Activated T-cell treated with anti-CD3 and anti-CD28 coated beads for 1 hour (primary cell): ENCODE data around the gene RASGRP2.
A peak's percentile ranks its signal among the peaks of the same experiment; 100 is the strongest.

Source experiments
- DNase-seq: peaks from one replicate; pipeline ENCODE4 v3.0.0-alpha.2; 2020; ENCODE audit warnings: low read depth

Gene RASGRP2

DNA sequence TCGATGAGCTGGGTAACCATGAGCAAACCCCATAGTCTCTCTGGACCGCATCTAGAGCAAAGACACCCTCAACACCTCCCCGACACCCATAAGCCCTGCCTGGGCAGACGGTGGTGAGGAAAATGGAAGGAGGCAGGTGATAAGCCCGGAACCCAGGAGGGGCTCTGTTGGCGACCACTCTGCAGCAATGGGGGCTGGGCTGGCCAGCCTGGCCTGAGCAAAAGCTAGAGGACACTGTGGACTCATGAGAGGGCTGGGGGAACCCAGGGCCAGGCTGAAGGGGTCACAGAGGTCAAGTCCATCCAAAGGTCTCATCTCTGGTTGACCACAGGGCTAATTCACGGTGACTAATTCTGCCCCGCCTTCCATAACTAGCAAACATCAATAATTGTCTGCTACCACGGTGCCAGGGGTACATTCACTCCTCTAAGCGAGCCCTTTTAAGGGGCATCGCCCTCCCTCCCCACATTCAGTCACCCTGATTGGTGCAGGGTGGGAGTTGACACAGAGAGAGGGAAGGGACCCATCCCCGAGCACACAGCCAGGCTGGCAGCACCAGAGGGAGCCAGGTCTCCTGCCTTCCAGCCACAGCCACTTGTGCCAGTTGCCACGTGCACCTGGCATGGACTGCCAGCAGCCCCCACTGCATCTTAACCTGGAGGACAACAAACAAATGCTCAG is 11.9 kb upstream of the RASGRP2 start:
- DNase-seq, result no peak

DNA sequence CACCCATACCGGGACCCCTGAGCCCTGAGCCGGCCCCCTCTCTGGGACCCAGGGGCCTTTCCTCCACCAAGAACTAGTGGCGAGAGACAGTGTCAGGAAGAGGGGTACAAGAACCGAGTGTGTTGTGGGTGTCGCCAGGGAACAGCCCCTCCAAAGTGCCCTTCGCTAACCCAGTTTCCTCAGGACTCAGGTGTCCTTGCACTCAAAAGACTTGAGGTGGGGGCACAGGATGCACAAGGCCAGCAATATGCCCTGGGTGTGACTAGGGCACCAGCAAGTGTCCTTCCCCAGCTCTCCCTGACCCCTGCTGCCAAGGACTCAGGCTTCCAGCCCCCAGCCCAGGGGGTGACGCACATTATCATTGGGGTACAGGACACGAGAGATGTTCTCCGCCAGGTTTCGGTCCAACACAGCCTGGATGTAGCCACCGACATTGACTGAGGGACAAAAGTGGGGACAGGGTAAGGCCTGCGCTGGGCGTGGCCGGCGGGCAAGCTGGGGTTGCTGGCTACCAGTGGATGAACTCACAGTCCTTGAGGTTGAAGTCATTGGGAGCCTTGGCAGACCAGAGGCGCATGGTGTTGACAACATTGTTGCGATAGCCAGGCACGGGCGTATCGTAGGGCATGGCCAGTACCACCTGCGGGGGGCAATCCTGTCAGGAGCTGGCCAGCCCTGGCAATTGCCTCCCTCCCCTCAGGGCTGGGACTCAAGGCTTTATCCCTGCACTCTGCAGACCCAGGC is 11.1 kb upstream of the RASGRP2 start:
- no peak for DNase-seq

DNA sequence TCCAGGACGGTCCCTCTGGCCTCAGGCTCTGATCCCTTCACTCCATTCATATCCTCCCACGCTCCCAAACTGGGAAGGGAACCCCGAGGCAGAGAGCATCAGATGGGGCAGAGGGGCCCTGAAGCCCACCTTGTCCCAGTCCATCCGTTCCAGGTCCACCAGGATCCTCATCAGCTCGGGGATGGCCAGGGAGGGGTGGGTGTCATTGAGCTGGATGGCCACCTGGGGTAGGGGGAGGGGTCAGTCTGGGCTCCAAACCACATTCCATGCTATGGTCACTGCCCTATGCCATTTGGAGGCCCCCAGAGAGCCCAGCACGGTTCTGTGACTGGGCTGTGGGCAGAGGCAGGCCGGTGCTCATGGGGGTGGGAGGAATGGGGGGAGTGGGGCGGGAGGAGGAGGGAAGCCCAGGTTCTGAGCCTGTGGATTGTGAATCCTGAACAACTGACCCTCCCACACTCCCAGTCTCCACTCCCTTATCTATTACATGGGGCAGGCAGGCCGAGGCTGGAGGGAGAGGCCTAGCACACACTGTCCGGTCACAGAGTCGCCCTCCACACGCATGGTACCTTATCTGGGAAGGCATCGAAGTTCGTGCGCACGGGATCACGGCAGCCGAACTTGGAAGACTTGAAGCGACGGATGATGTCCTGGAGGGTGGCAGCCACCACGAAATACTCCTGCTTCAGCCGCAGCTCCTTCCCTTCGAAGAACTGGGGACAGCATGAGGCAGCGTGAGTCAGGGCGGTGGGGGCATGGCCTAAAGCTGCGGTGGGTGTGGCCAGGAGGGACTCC is 10.4 kb upstream of the RASGRP2 start:
- DNase-seq, result no peak

DNA sequence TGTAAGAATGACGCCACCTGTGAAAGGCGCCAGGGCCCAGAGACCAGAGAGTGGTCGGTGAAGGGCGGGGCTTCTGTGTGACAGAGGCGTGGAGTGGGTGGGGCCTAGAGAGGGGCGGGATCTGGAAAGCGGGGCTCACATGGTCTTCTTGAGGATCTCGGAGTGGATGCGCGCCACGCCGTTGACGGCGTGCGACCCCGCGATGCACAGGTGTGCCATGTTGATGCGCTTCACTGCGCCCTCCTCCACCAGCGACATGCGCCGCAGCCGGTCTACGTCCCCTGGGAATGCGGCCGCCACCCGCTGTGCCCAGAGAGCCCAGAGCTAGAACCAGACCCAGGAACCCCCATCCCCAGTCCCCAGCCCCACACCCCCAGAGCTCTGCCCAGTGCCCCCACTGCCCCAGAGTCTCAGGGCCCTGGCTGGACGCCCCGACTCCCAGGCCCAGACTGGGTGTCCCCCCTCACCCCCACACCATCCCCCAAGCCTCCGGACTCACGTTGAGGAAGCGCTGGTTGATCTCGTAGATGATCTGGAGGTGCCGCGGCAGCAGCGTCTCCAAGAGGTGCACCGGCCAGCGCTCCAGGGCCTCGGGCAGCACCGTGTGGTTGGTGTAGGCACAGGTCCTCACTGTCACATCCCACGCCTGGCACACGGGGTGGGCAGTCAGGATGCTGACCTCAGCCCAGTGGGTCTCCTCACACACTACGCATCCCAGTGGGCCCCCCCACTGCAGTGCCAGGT is 9.6 kb upstream of the RASGRP2 start:
- DNase-seq, result no peak

DNA sequence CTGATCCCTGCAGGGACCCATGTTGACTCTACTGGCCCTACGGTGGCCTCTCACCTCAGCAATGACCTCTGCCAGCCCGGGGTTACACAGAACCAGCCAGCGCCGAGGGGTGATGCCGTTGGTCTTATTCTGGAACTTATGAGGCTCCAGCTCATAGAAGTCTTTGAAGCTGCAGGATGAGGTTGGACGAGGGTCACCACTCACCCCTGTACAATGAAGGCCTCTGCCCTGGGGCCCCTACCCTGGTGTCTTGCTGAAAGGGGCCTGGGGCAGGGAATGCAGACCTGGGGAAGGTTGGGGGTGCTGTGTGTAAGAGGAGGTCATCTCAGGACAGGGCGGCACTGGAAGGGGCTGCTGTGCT is 9.1 kb upstream of the RASGRP2 start:
- DNase-seq, result no peak

DNA sequence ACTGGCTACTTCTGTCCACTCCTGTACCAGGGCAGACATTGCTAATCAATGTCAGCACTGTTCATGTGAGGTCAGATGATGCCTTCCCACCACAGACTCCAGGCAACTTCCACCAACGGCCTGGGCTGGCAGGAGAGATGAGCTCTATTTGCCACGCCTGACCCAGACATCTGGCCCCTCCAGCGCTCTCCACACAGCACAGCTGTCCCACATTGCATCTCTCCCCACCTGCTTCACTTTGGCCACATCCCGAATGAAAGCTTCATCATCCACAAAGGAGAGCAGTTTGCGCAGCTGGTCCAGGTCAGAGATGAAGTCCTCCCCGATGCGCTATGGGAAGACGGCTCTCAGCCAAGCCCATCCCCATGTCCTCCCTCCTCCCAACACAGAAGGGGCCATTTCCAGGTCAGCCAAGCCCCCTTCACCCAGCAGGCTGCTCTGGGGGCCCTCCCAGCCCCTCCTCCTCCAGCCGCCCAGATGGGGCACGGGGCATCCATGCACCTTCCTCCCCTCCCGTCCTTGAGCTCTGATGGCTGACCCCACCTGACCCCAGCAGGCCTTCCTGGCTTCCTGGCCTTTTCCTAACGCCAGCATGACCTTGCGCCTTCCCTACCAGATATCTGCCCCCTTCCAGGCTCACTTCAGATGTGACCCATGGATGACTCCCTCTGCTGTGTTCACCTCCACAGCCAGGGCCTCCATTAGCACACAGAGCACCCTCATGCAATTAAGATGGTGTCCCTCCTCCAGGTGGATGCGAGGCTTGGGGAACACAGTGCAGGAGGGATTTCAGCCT is 8.4 kb upstream of the RASGRP2 start:
- DNase-seq, result no peak

DNA sequence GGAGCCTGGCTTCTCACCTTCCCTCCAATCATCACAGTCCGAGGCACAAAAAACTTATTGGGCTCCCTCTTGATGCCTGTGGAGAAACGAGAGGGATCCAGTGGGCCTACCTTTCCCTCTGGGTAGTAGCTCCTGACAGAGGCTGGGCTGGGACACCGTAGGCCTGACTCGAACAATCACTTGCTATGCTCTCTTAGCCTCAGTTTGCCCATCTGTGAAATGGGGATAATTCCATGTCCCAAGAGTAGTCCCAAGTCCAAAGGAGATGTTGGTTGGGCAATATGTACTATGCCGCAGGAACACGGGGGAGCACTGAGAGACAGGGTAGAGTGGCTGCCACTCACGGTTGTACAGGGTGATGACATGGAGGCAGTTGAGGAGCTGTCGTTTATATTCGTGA is 7.6 kb upstream of the RASGRP2 start:
- no peak for DNase-seq

DNA sequence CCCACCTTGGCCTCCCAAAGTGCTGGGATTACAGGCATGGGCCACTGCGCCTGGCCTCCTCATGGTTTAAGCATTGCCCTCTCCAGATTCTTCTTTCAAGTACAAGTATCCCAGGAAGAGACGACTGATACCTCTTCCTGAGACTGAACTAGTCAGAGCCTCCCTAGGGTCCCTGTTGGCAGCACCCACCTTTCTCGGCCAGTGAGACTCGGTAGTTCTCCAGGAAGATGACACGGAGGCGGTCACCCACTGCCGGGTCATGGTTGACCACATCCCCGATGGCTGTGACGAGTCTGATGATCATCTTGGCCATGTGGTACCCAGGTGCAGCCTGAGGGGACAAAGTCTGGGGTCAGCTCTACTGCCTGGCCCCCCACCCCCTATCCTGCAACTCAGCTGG is 7.2 kb upstream of the RASGRP2 start:
- DNase-seq, result no peak

DNA sequence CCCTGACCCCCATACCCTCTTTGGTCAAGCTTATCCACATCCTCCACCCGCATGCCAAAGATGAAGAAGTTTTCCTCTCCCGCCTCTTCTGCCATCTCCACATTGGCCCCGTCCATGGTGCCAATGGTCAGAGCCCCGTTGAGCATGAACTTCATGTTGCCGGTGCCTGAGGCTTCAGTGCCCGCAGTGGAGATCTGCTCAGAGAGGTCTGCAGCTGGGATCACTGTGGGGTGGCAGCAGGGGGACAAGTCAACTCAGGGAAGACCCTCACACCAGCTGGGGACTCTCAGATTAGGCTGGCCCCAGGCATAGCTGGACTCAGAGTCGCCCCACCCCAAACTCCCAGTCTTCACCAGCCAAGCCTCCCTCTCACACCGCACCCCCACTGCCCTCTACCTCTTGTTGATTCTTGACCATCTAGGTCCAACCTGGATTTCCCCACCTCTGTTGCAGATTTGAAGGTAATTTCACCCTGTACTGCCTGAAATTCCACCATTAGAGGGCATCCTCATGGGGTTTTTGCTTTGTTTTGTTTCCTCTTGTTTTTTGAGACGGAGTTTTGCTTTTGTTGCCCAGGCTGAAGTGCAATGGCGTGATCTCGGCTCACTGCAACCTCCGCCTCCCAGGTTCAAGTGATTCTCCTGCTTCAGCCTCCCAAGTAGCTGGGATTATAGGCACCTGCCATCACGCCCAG is 6.6 kb upstream of the RASGRP2 start:
- DNase-seq, result no peak

DNA sequence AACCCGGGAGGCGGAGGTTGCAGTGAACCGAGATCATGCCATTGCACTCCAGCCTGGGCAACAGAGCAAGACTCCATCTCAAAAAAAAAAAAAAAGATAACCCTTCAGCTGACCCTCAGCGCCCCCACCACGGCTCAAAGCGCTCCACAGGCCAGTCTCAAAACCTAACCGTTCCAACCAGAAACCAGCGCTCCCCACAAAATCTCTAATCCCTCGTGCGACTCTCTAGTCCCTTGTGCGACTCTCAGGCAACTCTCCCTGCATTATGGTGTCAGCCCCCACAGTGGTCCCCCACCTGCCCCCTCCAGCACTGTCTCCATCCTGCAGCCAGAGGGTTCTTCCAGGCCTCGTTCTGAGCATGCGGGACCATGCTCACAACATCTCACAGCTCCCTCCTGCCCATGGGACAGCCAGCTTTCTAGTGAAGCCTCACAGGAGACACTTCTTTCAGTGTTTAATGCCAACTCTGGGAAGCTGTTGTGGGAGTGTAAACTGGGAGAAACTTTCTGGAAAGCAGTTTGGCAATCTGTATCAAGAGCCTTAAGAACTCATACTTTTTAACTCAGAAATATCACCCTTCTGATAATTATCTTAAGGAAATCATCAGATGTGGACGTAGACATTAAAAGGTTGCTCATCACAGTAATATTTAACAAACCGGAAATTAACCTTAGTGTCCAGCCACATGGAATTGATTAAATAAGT is 4.2 kb upstream of the RASGRP2 start:
- DNase-seq, result no peak

DNA sequence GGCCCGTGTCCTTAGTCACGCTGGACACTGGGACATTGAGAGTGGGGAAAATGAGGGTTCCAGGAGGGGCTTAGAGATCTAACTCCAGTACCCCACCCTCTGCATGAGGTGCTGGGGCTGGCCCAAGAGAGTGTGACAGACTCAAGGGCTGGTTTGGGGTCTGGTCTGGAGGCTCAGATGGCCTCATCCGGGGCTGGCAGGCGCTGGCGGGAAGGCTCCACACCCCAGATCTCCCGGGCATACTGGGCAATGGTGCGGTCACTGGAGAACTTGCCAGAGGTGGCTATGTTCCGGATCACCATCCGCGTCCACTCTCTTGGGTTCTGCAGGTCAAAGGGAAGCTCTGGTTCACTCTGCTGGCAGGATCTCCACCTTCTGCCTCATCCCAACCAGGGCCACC is 2.5 kb upstream of the RASGRP2 start:
- DNase-seq, result no peak

DNA sequence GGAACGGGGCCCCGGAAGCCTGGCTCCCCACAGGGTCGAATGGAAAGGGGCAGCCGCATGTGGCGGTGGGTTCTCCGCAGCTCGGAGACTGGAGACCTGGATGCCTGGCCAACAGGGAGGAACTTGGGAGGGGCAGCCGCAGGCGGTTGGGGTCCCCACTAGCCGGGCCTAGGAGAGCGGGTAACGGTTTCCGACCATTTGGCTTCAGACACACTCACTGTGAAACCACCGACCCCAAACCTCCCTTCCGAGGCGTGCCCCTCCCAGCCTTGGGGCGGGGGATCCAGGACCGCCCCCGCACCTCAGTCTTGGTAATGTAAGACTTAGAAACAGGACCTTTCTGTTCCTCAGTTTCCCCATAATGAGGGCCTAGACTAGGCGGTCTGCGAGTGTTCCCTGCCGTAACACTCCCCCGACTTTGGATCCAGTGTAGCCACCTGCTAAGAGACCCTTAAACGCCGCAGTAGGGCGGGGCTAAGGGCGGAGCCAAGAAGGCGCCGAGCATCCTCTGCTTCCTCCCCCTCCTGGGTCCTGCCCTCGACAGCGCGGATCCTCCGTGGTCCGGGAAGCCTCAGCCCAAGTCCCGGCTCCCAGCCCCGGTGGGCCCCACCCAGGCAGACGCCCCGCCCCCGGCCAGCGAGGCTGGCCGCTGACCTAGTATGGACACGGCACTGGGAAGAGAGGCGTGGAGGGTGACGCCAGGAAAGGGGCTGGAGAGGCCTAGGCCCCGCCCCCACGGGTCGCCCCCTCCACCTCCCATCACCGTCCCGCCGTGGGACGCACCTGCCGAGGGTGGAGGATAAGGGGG is 1.8 kb upstream of the RASGRP2 start:
- peak; percentile 73 for DNase-seq

DNA sequence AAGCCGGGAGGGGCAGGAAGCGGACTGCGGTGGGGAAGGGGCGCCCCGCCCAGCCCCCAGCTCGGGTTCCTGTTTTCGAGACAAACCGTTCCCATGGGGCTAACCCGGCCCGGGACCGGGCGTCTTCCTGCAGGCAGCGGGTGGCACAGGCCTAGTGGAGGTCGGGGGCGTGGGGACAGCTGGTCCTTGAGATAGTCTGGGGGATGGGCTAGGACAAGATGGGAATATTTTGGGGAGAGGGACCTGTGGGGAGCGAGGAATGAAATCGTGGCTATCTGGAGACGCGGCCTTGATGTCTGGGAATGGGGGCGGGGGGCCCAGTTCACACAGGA is 1.2 kb upstream of the RASGRP2 start:
- peak; percentile 76 for DNase-seq

DNA sequence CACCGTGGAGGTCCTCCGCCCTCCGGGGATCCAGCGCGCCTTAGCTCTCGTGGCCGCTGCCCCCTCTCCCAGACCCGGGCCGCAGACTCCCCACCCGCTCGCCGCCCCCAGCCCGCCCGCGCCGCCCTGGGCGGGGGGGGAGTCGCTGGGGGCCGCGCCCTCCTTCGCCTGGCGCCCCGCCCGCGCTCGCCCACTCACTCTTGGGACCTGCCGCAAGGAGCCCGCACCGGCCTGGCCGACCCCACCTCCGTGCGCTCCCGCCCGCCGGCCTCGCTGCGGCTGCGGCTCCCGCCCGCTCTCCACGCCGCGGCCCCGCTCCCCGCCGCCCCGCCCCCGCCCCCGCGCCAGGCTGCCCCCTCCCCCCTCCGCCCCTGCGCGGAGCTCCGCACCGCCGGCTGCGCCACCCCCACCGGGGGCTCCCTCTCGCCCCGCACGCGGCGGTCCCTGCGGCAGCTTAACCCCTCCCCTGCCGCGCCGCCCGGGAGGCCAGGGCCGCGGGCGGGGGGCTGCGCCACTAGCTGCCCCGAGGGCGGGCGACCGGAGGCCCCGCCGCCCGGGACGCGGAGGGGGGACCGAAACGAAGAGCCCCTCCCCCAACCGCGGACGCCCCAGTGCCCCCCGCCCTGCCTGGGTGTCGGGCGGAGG is 724 bp upstream of the RASGRP2 start:
- no peak for DNase-seq

DNA sequence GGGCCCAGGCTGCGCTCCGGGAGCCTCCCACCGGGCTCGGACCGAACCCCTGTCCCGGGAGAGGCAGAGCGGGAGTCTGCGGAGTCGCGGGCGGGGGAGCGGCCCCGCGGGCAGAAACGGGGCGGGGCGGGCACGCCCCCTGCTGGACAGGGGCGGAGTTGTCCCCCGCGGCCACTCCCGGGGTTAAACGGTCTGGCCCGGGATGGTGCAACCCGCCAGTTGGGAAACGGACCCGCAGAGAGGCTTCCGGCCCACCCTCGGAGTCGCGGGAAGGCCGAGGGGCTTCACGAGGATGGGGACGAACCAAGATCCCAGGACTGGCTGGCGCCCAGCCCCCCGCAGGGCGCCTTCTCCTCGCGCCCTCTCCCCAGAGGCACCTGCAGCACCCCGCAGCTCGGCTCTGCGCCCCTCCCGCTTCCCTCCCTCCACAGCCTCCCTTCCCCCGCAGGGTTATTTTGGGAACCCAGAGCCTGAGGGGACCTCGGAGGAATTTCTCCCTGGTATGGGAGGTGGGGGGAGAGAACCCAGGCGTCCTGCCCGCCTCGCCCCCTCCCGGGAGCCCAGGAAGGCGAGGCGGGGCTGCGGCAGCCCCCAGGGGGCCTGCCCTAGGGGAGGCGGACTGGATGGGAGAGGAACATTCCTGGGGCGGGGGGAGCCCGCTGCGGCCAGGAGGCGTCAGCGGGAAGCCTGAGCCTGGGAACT is 902 bp downstream of the RASGRP2 start:
- DNase-seq, result peak; percentile 67

DNA sequence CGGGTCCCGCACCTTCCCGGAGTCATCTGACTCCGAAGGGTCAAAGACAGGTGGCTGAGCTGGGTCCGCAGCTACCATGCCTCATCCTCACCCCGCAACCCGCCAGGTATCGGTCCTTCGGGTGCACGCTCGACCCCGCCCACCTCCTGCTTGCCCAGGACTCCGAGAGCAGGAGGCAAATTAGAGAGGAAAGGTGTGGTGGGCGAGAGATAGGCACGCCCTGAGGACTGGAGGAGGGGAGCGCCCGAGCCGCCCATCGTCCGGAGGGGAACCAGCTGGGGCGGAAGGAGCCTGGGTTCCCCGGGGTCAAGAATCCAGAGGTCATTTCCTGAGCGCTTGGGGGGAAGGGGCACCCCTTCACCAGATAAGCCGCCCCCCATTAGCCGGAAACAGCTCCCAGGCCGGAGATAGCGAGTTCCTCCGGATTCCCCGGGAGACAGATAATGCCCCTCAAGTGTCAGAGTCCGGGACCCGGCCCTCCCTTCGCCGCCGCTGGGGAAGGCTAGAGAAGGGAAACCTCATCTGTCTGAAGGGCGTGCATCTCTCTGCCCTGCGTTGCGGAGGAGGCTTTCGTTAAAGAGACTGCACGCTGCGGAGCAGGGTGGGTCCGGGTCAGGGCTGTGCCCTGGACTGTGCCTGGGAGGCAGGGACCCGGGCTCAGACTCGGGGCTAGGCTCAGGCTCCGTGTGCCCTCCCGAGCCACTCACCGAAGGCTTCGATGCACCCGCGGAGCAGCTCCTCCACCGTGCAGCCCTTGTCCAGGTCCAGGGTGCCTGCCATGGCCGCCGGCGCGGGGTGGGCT is 1.7 kb downstream of the RASGRP2 start:
- DNase-seq, result no peak

DNA sequence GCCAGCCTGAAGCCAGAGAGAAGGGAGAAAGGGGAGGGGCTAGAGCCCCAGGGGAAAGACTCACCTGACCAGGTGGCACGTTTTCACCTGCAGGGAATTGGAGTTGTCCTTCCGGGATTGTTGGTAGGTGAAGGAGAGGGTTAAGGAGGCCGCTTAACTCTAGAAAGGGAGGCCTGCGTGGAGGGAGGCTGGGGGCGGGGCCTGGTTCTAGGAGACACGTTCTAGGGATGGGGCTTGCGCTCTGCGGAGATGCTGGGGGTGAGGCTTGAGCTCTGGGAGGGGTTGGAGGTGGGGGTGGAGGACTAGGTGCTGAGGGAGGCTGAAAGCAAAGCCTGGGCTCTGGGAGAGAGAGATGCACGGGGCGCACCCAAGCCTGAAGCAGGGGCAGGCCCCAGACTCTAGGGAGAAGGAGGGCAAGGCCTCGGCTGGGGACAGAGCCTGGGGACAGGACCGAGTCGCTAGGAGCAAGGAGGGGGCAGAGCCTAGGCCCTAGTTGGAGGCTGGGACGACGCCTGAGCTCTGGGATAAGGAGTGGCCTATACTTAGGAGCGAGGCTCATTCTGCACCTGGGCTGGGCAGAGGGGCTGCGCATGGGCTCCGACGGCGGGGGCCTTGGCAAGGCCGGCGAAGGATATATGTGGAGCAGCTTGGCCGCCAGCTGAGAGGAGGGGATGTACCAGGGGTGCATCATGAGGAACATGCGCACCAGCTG is 2.4 kb downstream of the RASGRP2 start:
- DNase-seq, result no peak
